ENCODE data around the gene AMOTL1. TPM values are rescaled to one million over a fixed set of nuclear protein-coding genes. Genes with fewer than 3 reads are reported as not detected.

Gene AMOTL1
- total RNA-seq, 1 donor from 2014 or later: 45.5 TPM

DNA sequence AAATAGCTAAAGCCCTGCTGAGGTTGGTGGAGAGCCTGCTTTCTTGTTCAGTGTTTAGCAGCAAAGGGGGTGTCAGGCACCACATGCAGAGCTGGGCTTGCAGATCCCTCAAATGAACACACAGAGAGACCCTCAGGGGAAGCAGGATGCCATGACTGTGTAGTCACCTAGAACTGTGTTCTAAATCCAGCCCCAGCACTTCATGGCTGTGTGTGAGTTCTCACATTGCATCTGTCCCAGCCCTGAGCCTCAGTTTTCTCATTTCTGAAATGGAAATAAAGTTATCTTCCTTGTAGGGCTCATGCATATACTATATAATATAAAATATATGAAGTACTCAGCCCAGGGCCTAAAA is 158.1 kb downstream of the AMOTL1 start:
- intact Hi-C loops (cut with DNase I): no loop called here
- ATAC-seq (ENCODE audit: poor library complexity) (no peak), DNase-seq (no peak)

Other genes with a start within 250 kb of the AMOTL1 start
- 1.4 TPM for gene FUT4, start 224.4 kb upstream of the AMOTL1 start, total RNA-seq
- 0.78 TPM for gene PIWIL4, start 201.0 kb upstream of the AMOTL1 start, total RNA-seq
- gene CWC15, start 205.2 kb downstream of the AMOTL1 start, total RNA-seq: 74.8 TPM
- 0.40 TPM for gene KDM4D, start 205.4 kb downstream of the AMOTL1 start, total RNA-seq

Measured in Right ventricle myocardium superior (tissue), 1 donor.